ENCODE data around the gene SH3TC2. TPM values are rescaled to one million over a fixed set of nuclear protein-coding genes. Genes with fewer than 3 reads are reported as not detected.

Gene SH3TC2
- total and polyA plus RNA-seq, 7 experiments from 2014 or later: 0.08 to 0.59 TPM; not detected in 5

DNA sequence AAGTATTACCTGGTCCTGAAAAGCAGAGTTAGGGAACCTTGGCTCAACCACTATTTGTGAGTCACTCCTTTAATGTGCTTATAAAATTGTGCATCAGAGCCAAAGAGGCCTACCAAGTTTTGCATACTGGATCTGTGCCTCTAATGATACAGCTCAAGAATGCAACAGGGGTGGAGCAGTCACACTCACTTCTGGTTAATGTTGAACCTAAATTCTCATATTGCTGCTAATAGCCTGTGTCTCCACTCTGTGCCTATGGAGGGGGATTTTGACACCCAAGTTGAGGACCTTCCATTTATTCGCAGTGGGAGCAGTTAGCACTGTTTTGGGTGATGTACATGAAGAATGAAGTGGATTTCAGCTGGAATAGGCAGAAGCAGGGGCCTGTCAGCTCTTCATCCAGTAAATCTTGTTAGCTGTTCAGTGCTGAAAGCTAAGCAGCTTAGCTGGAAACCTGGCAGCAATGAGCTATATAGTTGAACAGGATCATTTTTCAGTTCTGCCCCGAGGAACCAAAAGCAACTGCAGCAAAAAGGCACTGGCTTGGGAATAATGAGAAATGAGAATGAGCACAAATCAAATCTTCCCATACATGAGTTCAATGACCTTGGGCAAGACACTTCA is 9.7 kb downstream of the SH3TC2 start:
- no peaks in the 10 kb centered on the region for H3K4me1 Mint-ChIP-seq
- ChIA-PET CTCF (no interaction called here), POLR2A (no interaction called here)
- H3K4me3 ChIP-seq (ENCODE audit: low read length): no peak overlapping the region
- H3K36me3 ChIP-seq (ENCODE audit: control insufficient read depth in 2 of 3, insufficient read depth in 3 of 3, low read length in 3 of 3): no peaks in the 10 kb centered on the region
- H3K27ac ChIP-seq (ENCODE audit: low read depth, low read length): no peak overlapping the region
- H3K4me1 ChIP-seq (ENCODE audit: control insufficient read depth in 2 of 2, insufficient read depth in 2 of 2, low read length in 2 of 2): no peaks in the 10 kb centered on the region
- no peaks in the 10 kb centered on the region for H3K36me3 Mint-ChIP-seq
- peaks cover 0 to 10% (median 4%) of the 10 kb centered on the region in 11 donors for H3K9me3 Mint-ChIP-seq
- no peak for ATAC-seq
- no peak overlapping the region for H3K4me3 Mint-ChIP-seq
- intact Hi-C loops (cut with micrococcal nuclease): no loop called here
- H3K27me3 ChIP-seq (ENCODE audit: control insufficient read depth in 2 of 2, insufficient read depth in 2 of 2, low read length in 2 of 2): no peaks in the 10 kb centered on the region
- no peak overlapping the region for H3K27ac Mint-ChIP-seq
- DNase-seq: no peak
- peaks cover 0 to 21% (median 7%) of the 10 kb centered on the region in 5 donors for H3K27me3 Mint-ChIP-seq
- no peaks in the 10 kb centered on the region for H3K9me3 ChIP-seq (ENCODE audit: control insufficient read depth in 2 of 3, low read length in 3 of 3)

DNA sequence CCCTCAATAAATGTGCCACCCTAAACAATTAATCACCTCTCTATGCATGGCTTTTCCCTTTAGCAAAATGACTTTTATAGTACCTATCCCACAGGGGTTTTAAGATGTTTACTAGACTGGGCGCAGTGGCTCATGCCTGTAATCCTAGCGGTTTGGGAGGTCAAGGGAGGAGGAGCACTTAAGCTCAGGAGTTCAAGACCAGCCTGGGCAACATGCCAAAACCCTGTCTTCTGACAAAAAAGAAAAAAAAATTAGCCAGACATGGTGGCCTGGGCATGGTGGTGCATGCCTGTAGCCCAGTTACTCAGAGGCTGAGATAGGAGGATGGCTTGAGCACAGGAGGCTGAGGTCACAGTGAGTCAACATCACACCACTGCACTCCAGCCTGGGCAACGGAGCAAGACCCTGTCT is 13.5 kb downstream of the SH3TC2 start:
- Histone ChIP-seq H3K4me3 (ENCODE audit: low read length) (no peak overlapping the region), H3K4me1 (ENCODE audit: control insufficient read depth in 2 of 2, insufficient read depth in 2 of 2, low read length in 2 of 2) (no peaks in the 10 kb centered on the region), H3K36me3 (ENCODE audit: control insufficient read depth in 2 of 3, insufficient read depth in 3 of 3, low read length in 3 of 3) (no peaks in the 10 kb centered on the region), H3K9me3 (ENCODE audit: control insufficient read depth in 2 of 3, low read length in 3 of 3) (no peaks in the 10 kb centered on the region), H3K27ac (ENCODE audit: low read depth, low read length) (no peak overlapping the region), H3K27me3 (ENCODE audit: control insufficient read depth in 2 of 2, insufficient read depth in 2 of 2, low read length in 2 of 2) (no peaks in the 10 kb centered on the region)
- Mint-ChIP-seq H3K4me3 (no peak overlapping the region), H3K36me3 (no peaks in the 10 kb centered on the region), H3K27me3 (peaks cover 0 to 13% (median 7%) of the 10 kb centered on the region in 5 donors), H3K4me1 (no peaks in the 10 kb centered on the region), H3K9me3 (no peaks in the 10 kb centered on the region), H3K27ac (no peak overlapping the region)
- ChIA-PET POLR2A (no interaction called here), CTCF (no interaction called here)
- intact Hi-C loops (cut with micrococcal nuclease): no loop called here
- ATAC-seq (no peak), DNase-seq (no peak)

DNA sequence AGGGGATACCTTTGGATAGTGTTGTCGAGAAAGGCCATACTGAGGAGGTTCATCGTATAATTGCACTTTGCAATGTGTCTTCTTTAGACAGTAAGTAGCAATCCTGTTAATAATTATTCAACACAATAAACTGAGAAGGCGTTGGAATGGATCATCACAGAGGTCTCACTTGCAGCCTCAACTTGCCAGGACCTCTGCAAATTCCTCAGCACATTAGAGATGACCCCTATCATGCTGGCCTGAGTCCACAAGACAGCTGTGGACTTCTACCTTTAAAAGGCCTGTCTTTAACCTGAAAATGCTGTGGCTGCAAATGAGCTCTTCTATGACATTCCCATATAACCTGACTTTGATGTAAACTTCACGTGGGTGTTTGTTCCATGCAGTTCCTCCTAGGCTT is 14.1 kb downstream of the SH3TC2 start:
- Histone ChIP-seq H3K27me3 (ENCODE audit: control insufficient read depth in 2 of 2, insufficient read depth in 2 of 2, low read length in 2 of 2) (no peaks in the 10 kb centered on the region), H3K36me3 (ENCODE audit: control insufficient read depth in 2 of 3, insufficient read depth in 3 of 3, low read length in 3 of 3) (no peaks in the 10 kb centered on the region), H3K27ac (ENCODE audit: low read depth, low read length) (no peak overlapping the region), H3K4me3 (ENCODE audit: low read length) (no peak overlapping the region), H3K4me1 (ENCODE audit: control insufficient read depth in 2 of 2, insufficient read depth in 2 of 2, low read length in 2 of 2) (no peaks in the 10 kb centered on the region), H3K9me3 (ENCODE audit: control insufficient read depth in 2 of 3, low read length in 3 of 3) (no peaks in the 10 kb centered on the region)
- CTCF ChIA-PET: no interaction called here
- DNase-seq (no peak), ATAC-seq (no peak)
- Mint-ChIP-seq H3K27me3 (peaks cover 0 to 13% (median 7%) of the 10 kb centered on the region in 5 donors), H3K9me3 (no peaks in the 10 kb centered on the region), H3K27ac (no peak overlapping the region), H3K4me3 (no peak overlapping the region), H3K36me3 (no peaks in the 10 kb centered on the region), H3K4me1 (no peaks in the 10 kb centered on the region)
- POLR2A ChIA-PET: no interaction called here
- intact Hi-C loops (cut with micrococcal nuclease): no loop called here

DNA sequence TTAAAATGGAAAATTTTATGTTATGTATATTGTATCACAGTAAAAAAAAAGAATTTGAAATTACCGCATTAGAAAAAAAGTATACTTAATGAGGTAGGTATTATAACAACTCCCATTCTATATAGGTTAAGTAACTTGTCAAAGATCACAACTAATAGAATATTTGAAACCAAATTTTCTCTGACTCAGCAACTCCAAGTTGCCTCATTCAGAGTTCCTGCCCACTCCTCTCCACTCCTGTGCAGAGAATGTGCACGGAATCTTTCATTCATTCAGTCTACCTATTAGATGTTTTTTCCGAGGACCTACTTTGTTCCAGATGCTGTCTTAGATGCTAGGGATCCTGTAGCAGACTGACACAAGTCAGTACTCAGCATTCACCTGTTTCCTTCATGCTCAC is 15.4 kb downstream of the SH3TC2 start:
- CTCF ChIA-PET: no interaction called here

DNA sequence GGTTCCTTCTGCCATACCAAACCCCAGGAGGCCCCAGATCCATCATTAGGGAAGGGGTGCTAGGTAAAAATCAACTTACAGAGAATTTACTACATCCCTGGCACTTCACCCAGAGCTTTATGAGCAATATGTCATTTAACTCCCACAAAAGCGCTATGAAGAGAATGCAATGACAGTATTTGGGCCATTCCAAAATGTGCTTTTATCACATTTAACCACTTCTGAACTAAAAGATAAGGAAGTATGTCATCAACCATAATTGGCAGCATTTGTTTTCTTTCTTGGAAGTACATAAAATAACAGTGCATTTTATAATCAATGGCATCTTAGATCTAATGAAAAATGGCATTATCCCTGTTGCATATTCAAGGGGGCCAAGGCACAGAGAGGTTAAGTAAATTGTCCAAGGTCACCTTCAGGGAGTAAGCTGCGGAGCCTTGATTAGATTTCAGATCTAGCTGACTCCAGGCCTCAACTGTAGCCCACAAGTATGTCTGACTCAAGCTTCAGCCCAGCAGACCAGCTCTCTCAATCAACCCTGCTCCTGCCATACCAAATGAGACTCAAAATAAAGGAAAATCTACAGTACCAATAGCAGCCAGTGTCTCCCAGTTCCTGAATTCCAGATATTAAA is 16.5 kb downstream of the SH3TC2 start:
- Mint-ChIP-seq H3K4me1 (peaks cover 0 to 2% (median 0%) of the 10 kb centered on the region in 7 donors), H3K27ac (no peak overlapping the region), H3K4me3 (no peak overlapping the region), H3K9me3 (no peaks in the 10 kb centered on the region), H3K27me3 (peaks cover 0 to 8% (median 4%) of the 10 kb centered on the region in 5 donors), H3K36me3 (no peaks in the 10 kb centered on the region)
- H3K4me3 ChIP-seq (ENCODE audit: low read length): no peak overlapping the region
- no peaks in the 10 kb centered on the region for H3K27me3 ChIP-seq (ENCODE audit: control insufficient read depth in 2 of 2, insufficient read depth in 2 of 2, low read length in 2 of 2)
- H3K4me1 ChIP-seq (ENCODE audit: control insufficient read depth in 2 of 2, insufficient read depth in 2 of 2, low read length in 2 of 2): no peaks in the 10 kb centered on the region
- ChIA-PET POLR2A (no interaction called here), CTCF (no interaction called here)
- no peak for DNase-seq
- H3K9me3 ChIP-seq (ENCODE audit: control insufficient read depth in 2 of 3, low read length in 3 of 3): no peaks in the 10 kb centered on the region
- H3K36me3 ChIP-seq (ENCODE audit: control insufficient read depth in 2 of 3, insufficient read depth in 3 of 3, low read length in 3 of 3): no peaks in the 10 kb centered on the region
- ATAC-seq: no peak
- intact Hi-C loops (cut with micrococcal nuclease): no loop called here
- no peak overlapping the region for H3K27ac ChIP-seq (ENCODE audit: low read depth, low read length)

More for the DNA sequence above, 15.4 kb downstream of the SH3TC2 start:
- H3K4me3 Mint-ChIP-seq: no peak overlapping the region
- Histone ChIP-seq H3K27me3 (ENCODE audit: control insufficient read depth in 2 of 2, insufficient read depth in 2 of 2, low read length in 2 of 2) (no peaks in the 10 kb centered on the region), H3K27ac (ENCODE audit: low read depth, low read length) (no peak overlapping the region), H3K4me3 (ENCODE audit: low read length) (no peak overlapping the region), H3K9me3 (ENCODE audit: control insufficient read depth in 2 of 3, low read length in 3 of 3) (no peaks in the 10 kb centered on the region), H3K36me3 (ENCODE audit: control insufficient read depth in 2 of 3, insufficient read depth in 3 of 3, low read length in 3 of 3) (no peaks in the 10 kb centered on the region), H3K4me1 (ENCODE audit: control insufficient read depth in 2 of 2, insufficient read depth in 2 of 2, low read length in 2 of 2) (no peaks in the 10 kb centered on the region)
- no peaks in the 10 kb centered on the region for H3K9me3 Mint-ChIP-seq
- DNase-seq (no peak), ATAC-seq (no peak)
- POLR2A ChIA-PET: no interaction called here
- H3K36me3 Mint-ChIP-seq: no peaks in the 10 kb centered on the region
- no peak overlapping the region for H3K27ac Mint-ChIP-seq
- intact Hi-C loops (cut with micrococcal nuclease): no loop called here
- peaks cover 0 to 8% (median 5%) of the 10 kb centered on the region in 5 donors for H3K27me3 Mint-ChIP-seq
- H3K4me1 Mint-ChIP-seq: peaks cover 0 to 2% (median 0%) of the 10 kb centered on the region in 7 donors

DNA sequence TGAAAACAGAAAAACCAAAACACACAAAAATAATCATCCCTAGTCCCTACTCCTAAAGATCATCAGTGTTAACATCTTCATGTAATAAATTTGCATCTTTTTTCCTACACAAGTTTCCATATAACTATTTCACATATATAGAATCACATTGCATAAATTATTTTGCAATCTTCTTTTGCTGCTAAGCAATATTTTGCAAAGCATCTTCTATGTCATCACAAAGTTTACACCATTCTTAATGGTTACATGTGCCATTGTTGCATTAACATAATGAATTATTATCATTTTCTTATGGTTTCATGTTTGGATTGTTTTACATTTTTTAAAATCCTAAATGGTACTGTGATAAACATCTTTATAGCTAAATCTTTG is 17.8 kb downstream of the SH3TC2 start:
- H3K9me3 Mint-ChIP-seq: no peaks in the 10 kb centered on the region
- Histone ChIP-seq H3K4me1 (ENCODE audit: control insufficient read depth in 2 of 2, insufficient read depth in 2 of 2, low read length in 2 of 2) (no peaks in the 10 kb centered on the region), H3K27ac (ENCODE audit: low read depth, low read length) (no peak overlapping the region), H3K27me3 (ENCODE audit: control insufficient read depth in 2 of 2, insufficient read depth in 2 of 2, low read length in 2 of 2) (no peaks in the 10 kb centered on the region), H3K36me3 (ENCODE audit: control insufficient read depth in 2 of 3, insufficient read depth in 3 of 3, low read length in 3 of 3) (no peaks in the 10 kb centered on the region), H3K9me3 (ENCODE audit: control insufficient read depth in 2 of 3, low read length in 3 of 3) (no peaks in the 10 kb centered on the region), H3K4me3 (ENCODE audit: low read length) (no peak overlapping the region)
- no peak for DNase-seq
- no peaks in the 10 kb centered on the region for H3K36me3 Mint-ChIP-seq
- H3K27me3 Mint-ChIP-seq: peaks cover 0 to 8% (median 4%) of the 10 kb centered on the region in 5 donors
- H3K4me1 Mint-ChIP-seq: peaks cover 0 to 2% (median 0%) of the 10 kb centered on the region in 7 donors
- no peak overlapping the region for H3K27ac Mint-ChIP-seq
- intact Hi-C loops (cut with micrococcal nuclease): no loop called here
- ATAC-seq: no peak
- POLR2A ChIA-PET: no interaction called here
- no peak overlapping the region for H3K4me3 Mint-ChIP-seq
- CTCF ChIA-PET: no interaction called here

GRCh38 chr5:149044453-149045088 is 18.3 kb downstream of the SH3TC2 start:
- Histone ChIP-seq H3K4me3 (ENCODE audit: low read length) (no peak overlapping the region), H3K27me3 (ENCODE audit: control insufficient read depth in 2 of 2, insufficient read depth in 2 of 2, low read length in 2 of 2) (no peaks in the 10 kb centered on the region), H3K36me3 (ENCODE audit: control insufficient read depth in 2 of 3, insufficient read depth in 3 of 3, low read length in 3 of 3) (no peaks in the 10 kb centered on the region), H3K4me1 (ENCODE audit: control insufficient read depth in 2 of 2, insufficient read depth in 2 of 2, low read length in 2 of 2) (no peaks in the 10 kb centered on the region), H3K27ac (ENCODE audit: low read depth, low read length) (no peak overlapping the region), H3K9me3 (ENCODE audit: control insufficient read depth in 2 of 3, low read length in 3 of 3) (no peaks in the 10 kb centered on the region)
- Mint-ChIP-seq H3K9me3 (no peaks in the 10 kb centered on the region), H3K4me3 (no peak overlapping the region), H3K4me1 (peaks cover 0 to 2% (median 0%) of the 10 kb centered on the region in 7 donors), H3K27me3 (peaks cover 0 to 8% (median 4%) of the 10 kb centered on the region in 5 donors), H3K27ac (no peak overlapping the region), H3K36me3 (no peaks in the 10 kb centered on the region)
- ATAC-seq: peak; percentile 46
- intact Hi-C loops (cut with micrococcal nuclease): no loop called here
- CTCF ChIA-PET: no interaction called here
- POLR2A ChIA-PET: no interaction called here
- no peak for DNase-seq
